Activated CD8-positive, alpha-beta memory T cell treated with anti-CD3 and anti-CD28 coated beads for 1 hour (primary cell): ENCODE measurements around the gene FAM53A.

Source experiments
- DNase-seq, 2 donors: peaks; one replicate each; pipeline ENCODE4 v3.0.0-alpha.2; 2020; ENCODE audit warnings: low read depth in 1 of 2; ENCODE audit errors: extremely low read depth in 1 of 2

The FAM53A gene

GRCh38 chr4:1625600-1626138 is 58.4 kb downstream of the FAM53A start:
- DNase-seq, result no peak

GRCh38 chr4:1624519-1624910 is 59.6 kb downstream of the FAM53A start:
- no peak for DNase-seq

DNA sequence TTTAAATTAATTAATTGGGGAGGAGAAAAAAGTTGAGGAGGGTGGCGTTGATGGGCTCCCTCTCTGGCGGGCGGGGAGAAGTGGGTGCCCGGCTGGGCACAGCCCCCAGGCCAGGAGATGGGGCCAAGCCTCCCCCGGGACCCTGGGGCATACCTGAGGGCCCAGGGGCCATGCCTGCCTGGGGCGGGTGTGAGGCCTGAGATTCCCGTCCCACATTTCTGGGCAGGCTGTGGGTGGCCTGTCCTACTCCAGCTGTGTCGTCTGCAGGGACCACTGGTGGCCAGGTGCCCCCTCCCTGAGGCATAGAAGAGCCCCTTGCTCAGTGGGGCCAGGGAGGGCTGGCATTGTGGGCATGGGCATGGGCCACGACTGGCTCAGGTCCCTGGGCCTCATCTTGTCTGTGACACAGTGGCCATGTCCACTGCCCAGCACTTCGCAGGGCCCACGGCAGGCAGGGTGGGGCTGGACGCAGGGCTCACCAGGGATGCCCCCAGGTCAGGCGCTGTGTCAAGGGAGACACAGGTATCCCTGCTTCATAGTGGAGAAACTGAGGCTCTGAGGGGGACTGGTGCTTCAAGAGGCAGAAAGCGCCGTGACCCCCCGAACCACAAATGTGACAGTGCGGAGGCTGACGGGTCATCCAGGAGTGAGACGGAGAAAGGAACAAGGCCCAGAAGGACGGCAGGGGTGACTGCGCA is 60.1 kb downstream of the FAM53A start:
- DNase-seq, result no peak

GRCh38 chr4:1623400-1623799 is 60.7 kb downstream of the FAM53A start:
- DNase-seq, result no peak

GRCh38 chr4:1622956-1623355 is 61.2 kb downstream of the FAM53A start:
- no peak for DNase-seq

DNA sequence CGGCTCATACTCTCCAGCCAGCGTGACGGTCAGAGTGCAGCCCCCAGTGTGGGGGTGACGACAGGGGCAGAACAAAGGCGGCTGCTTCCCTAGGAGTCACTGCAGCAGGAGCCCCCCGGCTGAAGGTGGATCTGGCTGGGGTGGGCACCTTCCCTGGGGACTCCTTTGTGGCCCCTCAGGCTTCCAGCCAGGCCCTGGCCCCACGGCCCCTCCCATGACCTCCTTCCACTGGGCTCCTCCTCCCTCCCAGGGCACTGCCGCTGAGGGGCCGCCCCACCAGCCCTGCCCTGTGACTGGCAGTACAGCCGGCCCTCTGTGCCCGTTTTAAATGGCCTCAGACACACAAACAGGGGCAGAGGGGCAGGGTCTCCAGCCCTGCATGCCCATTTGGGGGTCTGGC is 61.9 kb downstream of the FAM53A start:
- no peak for DNase-seq

- DNase-seq, result no peak
These were observed 62.6 kb downstream of the FAM53A start for GRCh38 chr4:1621526-1621925.

GRCh38 chr4:1619151-1619672 is 64.9 kb downstream of the FAM53A start:
- no peak for DNase-seq

GRCh38 chr4:1618438-1618837 is 65.7 kb downstream of the FAM53A start:
- DNase-seq, result no peak

- no peak for DNase-seq
These were observed 67.6 kb downstream of the FAM53A start for GRCh38 chr4:1616557-1616930.

GRCh38 chr4:1615786-1616556 is 68.1 kb downstream of the FAM53A start:
- no peak for DNase-seq

- DNase-seq, result no peak
These were observed 69.1 kb downstream of the FAM53A start for GRCh38 chr4:1614854-1615595.

DNA sequence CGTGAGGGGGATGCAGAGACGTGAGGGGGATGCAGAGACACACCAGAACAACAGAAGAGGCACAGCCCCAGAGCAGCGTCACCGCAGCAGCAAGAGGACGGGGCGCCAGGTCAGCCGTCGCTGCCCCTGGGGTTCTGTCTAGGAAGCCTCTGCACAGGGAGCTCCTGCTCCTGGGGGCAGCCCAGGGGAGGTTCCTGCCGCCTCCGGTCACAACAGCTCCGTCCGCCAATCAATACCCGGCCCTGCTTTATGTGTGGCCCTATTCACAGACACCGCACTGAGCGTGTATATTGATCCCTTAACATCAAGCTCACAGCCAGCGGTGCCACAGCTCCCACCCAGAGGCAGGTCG is 69.6 kb downstream of the FAM53A start:
- DNase-seq, result no peak

- no peak for DNase-seq
These were observed 70.1 kb downstream of the FAM53A start for GRCh38 chr4:1614049-1614448.

GRCh38 chr4:1613099-1613495 is 71.0 kb downstream of the FAM53A start:
- no peak for DNase-seq

- no peak for DNase-seq
These were observed 71.6 kb downstream of the FAM53A start for GRCh38 chr4:1612278-1613098.

- DNase-seq, result no peak
These were observed 72.6 kb downstream of the FAM53A start for GRCh38 chr4:1611501-1611870.

DNA sequence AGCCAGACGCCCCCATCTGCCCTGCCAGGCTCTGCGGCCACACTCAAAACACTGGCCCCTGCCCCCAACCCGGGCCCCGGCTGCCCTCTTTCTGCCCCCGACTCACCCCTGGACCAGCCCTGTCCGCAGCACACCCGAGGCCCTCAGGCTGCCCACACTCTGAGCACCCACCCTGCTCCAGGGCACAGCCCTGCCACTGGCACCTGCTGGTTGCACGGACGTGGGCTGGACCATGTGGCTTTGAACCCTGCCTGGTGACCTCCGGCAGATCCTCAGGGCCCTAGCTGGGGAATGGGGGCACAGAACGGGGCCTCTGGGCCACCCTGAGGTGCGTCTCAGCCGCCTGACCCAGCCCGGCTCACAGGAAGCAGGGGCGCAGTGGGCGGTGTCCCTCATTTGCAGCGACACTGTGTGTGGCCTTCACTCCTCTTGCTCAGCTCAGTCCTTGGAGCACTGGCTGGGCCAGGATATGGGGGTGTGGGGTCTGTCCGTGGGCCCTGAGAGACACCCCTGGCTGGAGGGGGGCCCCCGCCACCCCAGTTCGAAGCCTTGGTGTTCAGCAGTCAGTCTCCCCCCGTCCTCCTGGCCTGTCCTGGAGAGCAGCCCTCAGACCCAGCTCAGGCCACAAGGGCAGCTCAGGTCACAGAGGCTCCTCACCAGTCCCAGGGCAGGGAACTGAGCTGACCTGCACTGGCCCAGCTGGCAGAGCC is 73.2 kb downstream of the FAM53A start:
- no peak for DNase-seq

DNA sequence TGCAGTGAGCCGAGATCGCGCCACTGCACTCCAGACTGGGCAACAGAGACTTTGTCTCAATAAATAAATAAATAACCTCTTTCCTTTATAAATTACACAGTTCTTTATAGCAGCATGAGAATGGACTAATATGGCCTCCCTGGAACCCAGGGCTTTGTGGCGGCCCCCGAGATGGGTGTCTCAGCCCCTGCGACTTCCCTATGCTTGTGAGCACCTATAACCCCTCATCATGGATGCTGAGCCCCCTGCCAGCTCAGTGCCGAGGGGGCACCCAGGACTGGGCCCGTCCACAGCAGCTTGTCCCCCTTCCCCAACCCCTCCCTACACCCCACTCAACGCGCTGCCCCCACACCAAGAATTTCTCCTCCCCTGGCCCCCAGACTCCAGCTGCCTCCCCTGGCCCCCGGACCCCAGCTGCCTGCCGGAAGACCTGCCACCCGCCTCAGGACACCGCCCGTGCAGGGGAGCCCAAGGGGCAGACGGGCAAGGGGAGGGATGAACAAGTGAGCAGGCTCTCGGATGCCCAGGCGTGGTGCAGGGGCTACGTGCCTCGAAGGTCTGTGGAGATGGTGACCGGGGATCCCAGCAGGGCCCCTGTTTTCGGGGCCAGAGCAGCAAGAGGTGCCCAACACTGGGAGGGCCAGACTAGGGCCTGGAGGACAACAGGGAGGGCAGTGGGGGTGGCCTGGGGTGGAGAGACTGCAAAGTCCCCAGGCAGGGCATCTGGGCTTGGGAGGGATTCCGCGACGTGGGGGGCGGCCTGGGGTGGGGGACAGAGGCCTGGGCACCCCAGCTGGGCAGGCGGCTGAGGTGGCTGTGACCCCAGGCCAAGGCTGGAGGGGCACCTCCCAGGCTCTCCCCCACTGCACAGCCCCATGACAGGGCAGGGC is 74.0 kb downstream of the FAM53A start:
- DNase-seq, result no peak
